Chondrocyte (in vitro differentiated cells): ENCODE measurements around the gene CDH24. TPM values are rescaled to one million over a fixed set of nuclear protein-coding genes. Genes with fewer than 3 reads are reported as not detected.

ENCODE experiments used
- DNase-seq: peaks from one replicate; pipeline ENCODE4 v3.0.0; 2021; ENCODE audit warnings: mixed read lengths, low spot score
- H3K27ac Mint-ChIP-seq: one replicate; pipeline ENCODE4 v1.8.0; 2021; ENCODE audit warnings: mild to moderate bottlenecking, moderate library complexity, mixed read lengths; ENCODE audit not compliant: unreplicated experiment
- H3K27me3 Mint-ChIP-seq: 2 replicates; pipeline ENCODE4 v1.8.0; 2021; ENCODE audit warnings: low read depth, mixed read lengths
- H3K36me3 Mint-ChIP-seq: 2 replicates; pipeline ENCODE4 v1.8.0; 2021; ENCODE audit warnings: low read depth, mixed read lengths
- H3K4me1 Mint-ChIP-seq: 2 replicates; pipeline ENCODE4 v1.8.0; 2021; ENCODE audit warnings: low read depth, mild to moderate bottlenecking, mixed read lengths
- H3K4me3 Mint-ChIP-seq: one replicate; pipeline ENCODE4 v1.8.0; 2021; ENCODE audit warnings: mild to moderate bottlenecking, moderate library complexity, mixed read lengths; ENCODE audit not compliant: unreplicated experiment
- H3K9me3 Mint-ChIP-seq: 2 replicates; pipeline ENCODE4 v1.8.0; 2021; ENCODE audit warnings: low read depth, mixed read lengths
- total RNA-seq: library from RNA; stranded (reverse); gene quantifications from 3 replicates; pipeline ENCODE4 v1.2.1, GENCODE V29; 2021
- TF ChIP-seq, protein P1 (sequence below): fragments of 200-600 bp; sonication (generic); IDR thresholded peaks from 2 replicates; pipeline ENCODE4 v1.5.0; 2021; ENCODE audit warnings: antibody characterized with exemption, mild to moderate bottlenecking, moderate library complexity

Gene CDH24
- total RNA-seq, 1 donor from 2014 or later: 10.2 TPM

DNA sequence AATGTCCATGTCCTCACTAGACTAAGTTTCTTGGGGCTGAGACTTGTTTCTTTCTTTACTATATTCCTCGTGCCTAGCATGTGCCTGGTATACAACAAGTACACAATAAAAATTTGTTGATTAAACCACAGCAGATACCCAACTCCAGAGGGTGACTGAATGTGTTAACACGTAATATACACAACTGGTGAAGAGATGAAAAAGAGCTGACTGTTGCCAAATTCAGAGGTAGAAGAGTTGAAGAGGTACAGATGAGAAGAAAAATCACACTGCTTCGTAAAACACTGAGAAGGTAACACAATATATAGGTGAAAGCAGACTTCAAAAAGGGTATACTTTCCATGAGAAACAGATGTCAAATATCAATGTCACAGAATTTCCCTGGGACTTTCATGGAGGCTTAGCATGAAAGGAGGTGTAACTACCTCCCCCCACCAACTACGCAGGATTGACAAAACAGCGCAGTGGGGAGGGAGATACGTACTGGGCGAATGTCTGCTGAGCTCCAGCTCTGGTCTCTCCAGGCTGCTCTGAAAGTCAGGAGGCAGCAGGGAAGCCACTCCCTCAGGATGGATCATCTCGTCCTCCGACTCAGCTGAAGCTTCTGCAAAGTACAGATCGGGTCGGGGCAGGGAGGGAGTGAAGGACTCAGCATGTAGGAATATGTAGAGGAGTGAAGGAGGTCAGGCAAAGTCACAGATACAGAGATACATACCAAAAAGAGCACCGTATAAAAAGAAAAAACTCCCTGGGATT, 32.4 kb upstream of the CDH24 start:
- Mint-ChIP-seq H3K9me3 (no peaks in the 10 kb centered on the region), H3K36me3 (peaks cover 28% of the 10 kb centered on the region), H3K27ac (no peak overlapping the region), H3K4me3 (no peak overlapping the region), H3K27me3 (no peaks in the 10 kb centered on the region), H3K4me1 (peaks cover 22% of the 10 kb centered on the region)
- TF ChIP-seq, protein P1, sequence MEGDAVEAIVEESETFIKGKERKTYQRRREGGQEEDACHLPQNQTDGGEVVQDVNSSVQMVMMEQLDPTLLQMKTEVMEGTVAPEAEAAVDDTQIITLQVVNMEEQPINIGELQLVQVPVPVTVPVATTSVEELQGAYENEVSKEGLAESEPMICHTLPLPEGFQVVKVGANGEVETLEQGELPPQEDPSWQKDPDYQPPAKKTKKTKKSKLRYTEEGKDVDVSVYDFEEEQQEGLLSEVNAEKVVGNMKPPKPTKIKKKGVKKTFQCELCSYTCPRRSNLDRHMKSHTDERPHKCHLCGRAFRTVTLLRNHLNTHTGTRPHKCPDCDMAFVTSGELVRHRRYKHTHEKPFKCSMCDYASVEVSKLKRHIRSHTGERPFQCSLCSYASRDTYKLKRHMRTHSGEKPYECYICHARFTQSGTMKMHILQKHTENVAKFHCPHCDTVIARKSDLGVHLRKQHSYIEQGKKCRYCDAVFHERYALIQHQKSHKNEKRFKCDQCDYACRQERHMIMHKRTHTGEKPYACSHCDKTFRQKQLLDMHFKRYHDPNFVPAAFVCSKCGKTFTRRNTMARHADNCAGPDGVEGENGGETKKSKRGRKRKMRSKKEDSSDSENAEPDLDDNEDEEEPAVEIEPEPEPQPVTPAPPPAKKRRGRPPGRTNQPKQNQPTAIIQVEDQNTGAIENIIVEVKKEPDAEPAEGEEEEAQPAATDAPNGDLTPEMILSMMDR: no peak
- DNase-seq: no peak

DNA sequence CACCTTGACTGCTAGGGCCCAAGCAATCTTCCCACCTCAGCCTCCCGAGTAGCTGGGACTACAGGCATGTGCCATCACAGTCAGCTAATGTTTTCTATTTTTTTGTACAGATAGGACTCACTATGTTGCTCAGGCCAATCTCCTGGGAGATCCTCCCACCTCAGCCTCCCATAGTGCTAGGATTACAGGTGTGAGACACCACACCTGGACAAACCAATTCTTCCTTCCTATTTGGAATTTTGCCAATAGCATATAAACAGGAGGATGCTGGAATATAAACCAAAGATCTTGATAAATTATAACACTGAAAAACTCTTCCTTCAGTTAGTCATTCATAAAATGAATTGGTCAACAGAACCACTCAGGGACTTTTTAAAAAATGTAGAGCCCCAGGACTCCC, 29.2 kb upstream of the CDH24 start:
- H3K9me3 Mint-ChIP-seq: no peaks in the 10 kb centered on the region
- peak overlapping the region; percentile 12 for H3K27ac Mint-ChIP-seq
- no peak for DNase-seq
- peaks cover 7% of the 10 kb centered on the region for H3K4me1 Mint-ChIP-seq
- H3K4me3 Mint-ChIP-seq: no peak overlapping the region
- H3K36me3 Mint-ChIP-seq: peaks cover 30% of the 10 kb centered on the region
- TF ChIP-seq, protein P1: no peak
- H3K27me3 Mint-ChIP-seq: no peaks in the 10 kb centered on the region

DNA sequence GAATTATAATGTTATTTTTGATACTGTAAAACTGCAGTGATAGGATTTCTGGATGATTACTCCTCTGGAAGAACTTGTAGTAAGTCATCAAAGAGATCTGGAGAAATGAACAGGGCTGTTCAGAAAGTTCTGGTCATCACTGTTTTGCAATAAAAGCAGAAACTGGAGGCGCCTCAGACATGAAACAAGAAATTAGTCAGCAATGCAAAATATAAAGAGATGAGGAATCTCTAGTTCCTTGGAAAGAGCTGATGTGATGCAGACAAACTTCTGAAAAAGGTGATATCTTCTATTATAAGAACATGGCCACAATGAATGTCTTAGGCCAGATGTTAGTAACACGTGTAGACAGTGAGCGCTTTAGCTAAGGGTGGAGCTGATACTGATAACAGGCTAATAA, 28.1 kb upstream of the CDH24 start:
- Mint-ChIP-seq H3K4me3 (no peak overlapping the region), H3K27me3 (no peaks in the 10 kb centered on the region), H3K27ac (no peak overlapping the region), H3K9me3 (no peaks in the 10 kb centered on the region), H3K36me3 (peaks cover 34% of the 10 kb centered on the region), H3K4me1 (peaks cover 10% of the 10 kb centered on the region)
- no peak for DNase-seq
- TF ChIP-seq, protein P1: no peak

DNA sequence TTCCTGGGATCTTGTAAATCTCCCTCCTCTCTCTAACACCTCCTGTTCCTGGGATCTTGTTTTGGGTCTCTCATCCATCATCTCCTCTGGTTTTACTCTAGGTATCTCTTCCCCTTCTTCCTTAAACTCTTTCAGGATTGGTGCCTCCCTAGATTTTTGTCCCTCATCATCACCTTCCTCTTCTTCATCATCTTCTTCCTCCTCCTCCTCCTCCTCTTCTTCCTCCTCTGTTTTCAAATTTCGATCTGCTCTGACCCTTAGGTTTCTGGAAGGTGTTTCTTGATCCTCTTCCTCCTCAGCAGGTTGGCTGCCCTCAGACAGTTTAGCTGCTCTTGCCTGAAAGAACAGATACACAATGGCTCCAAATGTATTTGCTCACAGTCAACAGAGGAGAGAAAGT, 23.2 kb upstream of the CDH24 start:
- H3K4me3 Mint-ChIP-seq: no peak overlapping the region
- DNase-seq: no peak
- peak overlapping the region; percentile 80 for H3K27ac Mint-ChIP-seq
- no peaks in the 10 kb centered on the region for H3K9me3 Mint-ChIP-seq
- TF ChIP-seq, protein P1: no peak
- H3K27me3 Mint-ChIP-seq: no peaks in the 10 kb centered on the region
- peaks cover 31% of the 10 kb centered on the region for H3K36me3 Mint-ChIP-seq
- peaks cover 30% of the 10 kb centered on the region for H3K4me1 Mint-ChIP-seq

DNA sequence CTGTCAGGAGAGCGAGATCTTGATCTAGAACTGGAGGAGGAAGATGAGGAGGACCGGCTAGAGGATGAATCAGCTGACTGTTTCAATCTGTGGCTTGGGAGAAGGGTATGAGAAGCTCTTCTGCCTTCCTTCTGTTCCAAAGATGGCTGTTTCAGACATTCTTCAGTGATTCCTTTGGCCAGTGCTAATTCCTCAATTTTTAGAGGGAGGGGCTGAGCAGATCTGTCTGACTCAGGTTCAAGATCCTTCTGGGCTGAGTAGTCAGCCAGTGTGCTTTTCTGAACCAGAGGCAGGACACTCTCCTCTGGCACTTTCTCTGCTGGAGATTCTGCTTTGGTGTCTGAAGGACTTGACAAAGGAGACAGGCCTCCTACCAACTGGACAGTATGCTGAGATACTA, 22.4 kb upstream of the CDH24 start:
- TF ChIP-seq, protein P1: no peak
- peaks cover 30% of the 10 kb centered on the region for H3K36me3 Mint-ChIP-seq
- no peaks in the 10 kb centered on the region for H3K9me3 Mint-ChIP-seq
- DNase-seq: no peak
- peaks cover 30% of the 10 kb centered on the region for H3K4me1 Mint-ChIP-seq
- H3K27me3 Mint-ChIP-seq: no peaks in the 10 kb centered on the region
- peak overlapping the region; percentile 80 for H3K27ac Mint-ChIP-seq
- H3K4me3 Mint-ChIP-seq: no peak overlapping the region
